SK-N-SH (cell line): ENCODE data around the gene PIP5K1B. TPM values are rescaled to one million over a fixed set of nuclear protein-coding genes. Genes with fewer than 3 reads are reported as not detected.

Experiments used
- ELF1 ChIP-seq: IDR thresholded peaks from 2 replicates; pipeline ENCODE4 v1.4.0; 2012
- MAX ChIP-seq: IDR thresholded peaks from 2 replicates; pipeline ENCODE4 v1.4.0; 2012; ENCODE audit warnings: low read depth
- SIN3A ChIP-seq: IDR thresholded peaks from 2 replicates; pipeline ENCODE4 v1.6.1; 2012; ENCODE audit warnings: low read depth, mild to moderate bottlenecking, low read length, moderate library complexity, borderline replicate concordance
- polyA plus RNA-seq, 3 experiments: library from polyadenylated mRNA; depleted of rRNA; stranded (reverse); fragments of >200 nt; gene quantifications; 2 replicates each; pipeline ENCODE4 v1.2.3, GENCODE V29; 2012
- small RNA-seq, 7 experiments: library from RNA; depleted of rRNA; stranded (forward); fragments of <200 nt; gene quantifications; one replicate each; pipeline ENCODE3, GENCODE V24; 2012

Gene PIP5K1B
- polyA plus RNA-seq, 1 of the 3 experiments (the other 2 are of a cell fraction): not detected

- TF ChIP-seq SIN3A (no peak), ELF1 (no peak), MAX (no peak)
Observed at GRCh38 chr9:69058101-69058500, 353.1 kb downstream of the PIP5K1B start (continued).

Small RNA genes lying within 50 kb of the gene (small RNA-seq; reads per million reads assigned to genes)
- 0 to 0.13 (median 0) reads per million in 7 experiments for gene RNU6-820P

Other genes with a start within 250 kb of the PIP5K1B start
- not detected in 2 replicates for gene TMEM252, start 164.4 kb upstream of the PIP5K1B start, polyA plus RNA-seq (2012; rRNA removed)